GM12892 (cell line): ENCODE results near the gene SUSD5.

Experiments
- POLR2A ChIP-seq: IDR thresholded peaks from 2 replicates; pipeline ENCODE4 v1.6.1; 2011; ENCODE audit warnings: low read depth, low read length, control low read depth
- POLR2AphosphoS5 ChIP-seq: IDR thresholded peaks from 2 replicates; pipeline ENCODE4 v1.6.1; 2011; ENCODE audit warnings: low read depth, low read length, control low read depth

DNA sequence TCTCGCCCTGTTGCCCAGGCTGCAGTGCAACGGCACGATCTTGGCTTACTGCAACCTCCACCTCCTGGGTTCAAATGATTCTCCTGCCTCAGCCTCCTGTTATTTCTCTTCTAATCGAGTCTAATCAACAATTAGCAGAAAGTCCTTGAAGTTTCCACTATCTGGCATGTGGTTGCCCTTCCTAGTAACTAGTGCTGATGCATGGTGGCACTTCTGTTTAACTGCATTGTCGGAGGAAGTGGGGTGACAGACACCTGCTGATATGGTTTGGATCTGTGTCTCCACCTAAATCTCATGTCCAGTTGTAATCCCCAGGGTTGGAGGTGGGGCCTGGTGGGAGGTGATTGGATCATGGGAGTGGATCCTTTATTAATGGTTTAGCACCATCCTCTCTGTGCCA is 95.6 kb downstream of the SUSD5 start:
- TF ChIP-seq POLR2A = no peak
- no peak for TF ChIP-seq POLR2AphosphoS5
